Astrocyte (in vitro differentiated cells and primary cell): ENCODE data around the gene TEX36.

ENCODE experiments used
- CTCF ChIP-seq: IDR thresholded peaks from 2 replicates; pipeline ENCODE4 v1.5.1; 2011; ENCODE audit warnings: low read depth, mild to moderate bottlenecking, inconsistent platforms, low read length, moderate library complexity; ENCODE audit not compliant: insufficient read depth
- EZH2 ChIP-seq: IDR thresholded peaks from 2 replicates; pipeline ENCODE4 v1.6.1; 2012; ENCODE audit warnings: mild to moderate bottlenecking, low read length, inconsistent platforms; ENCODE audit not compliant: insufficient read depth

GRCh38 chr10:125607689-125608290, 75.2 kb downstream of the TEX36 start:
- TF ChIP-seq EZH2, result no peak
- no peak for TF ChIP-seq CTCF
